ENCODE data around the gene RGS11. TPM values are rescaled to one million over a fixed set of nuclear protein-coding genes. Genes with fewer than 3 reads are reported as not detected.

RGS11 gene
- total RNA-seq, 4 donors from 2014 or later = 0.88 to 4.8 (median 2.6) TPM

DNA sequence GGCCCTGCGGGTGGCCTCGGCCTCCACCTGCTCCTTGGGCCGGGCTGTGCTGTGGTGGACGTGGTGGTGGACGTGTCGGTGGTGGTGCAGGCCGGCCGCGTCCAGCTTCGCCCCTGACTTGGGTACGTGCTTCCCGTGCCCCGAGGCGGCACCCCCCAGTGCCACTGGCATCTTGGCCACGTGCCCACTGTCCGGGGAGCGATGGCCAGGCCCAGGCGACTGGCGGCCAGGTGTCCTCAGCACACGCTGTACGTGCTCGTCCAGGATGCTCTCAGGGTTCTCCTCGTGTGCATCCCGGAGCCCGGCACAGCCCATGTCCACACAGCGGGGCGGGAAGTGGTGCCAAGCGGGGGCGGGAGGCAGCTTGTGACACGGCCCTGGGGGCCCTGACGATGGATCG, 22.1 kb upstream of the RGS11 start:
- Histone ChIP-seq H3K4me1 (no peaks in the 10 kb centered on the region), H3K36me3 (peaks cover 14 to 89% (median 19%) of the 10 kb centered on the region in 3 donors), H3K27ac (no peak overlapping the region), H3K9me3 (no peaks in the 10 kb centered on the region), H3K27me3 (no peaks in the 10 kb centered on the region), H3K4me3 (no peak overlapping the region)
- TF ChIP-seq POLR2A (IDR thresholded peaks at IDR 0.05) (no peak), CTCF (IDR thresholded peaks at IDR 0.05) (no peak)
- intact Hi-C loops (cut with DNase I) = no loop called here
- DNase-seq = no peak
- WGBS, 2 donors = 79 to 94% methylated on average over 3 to 18 of the region's 32 CpGs

DNA sequence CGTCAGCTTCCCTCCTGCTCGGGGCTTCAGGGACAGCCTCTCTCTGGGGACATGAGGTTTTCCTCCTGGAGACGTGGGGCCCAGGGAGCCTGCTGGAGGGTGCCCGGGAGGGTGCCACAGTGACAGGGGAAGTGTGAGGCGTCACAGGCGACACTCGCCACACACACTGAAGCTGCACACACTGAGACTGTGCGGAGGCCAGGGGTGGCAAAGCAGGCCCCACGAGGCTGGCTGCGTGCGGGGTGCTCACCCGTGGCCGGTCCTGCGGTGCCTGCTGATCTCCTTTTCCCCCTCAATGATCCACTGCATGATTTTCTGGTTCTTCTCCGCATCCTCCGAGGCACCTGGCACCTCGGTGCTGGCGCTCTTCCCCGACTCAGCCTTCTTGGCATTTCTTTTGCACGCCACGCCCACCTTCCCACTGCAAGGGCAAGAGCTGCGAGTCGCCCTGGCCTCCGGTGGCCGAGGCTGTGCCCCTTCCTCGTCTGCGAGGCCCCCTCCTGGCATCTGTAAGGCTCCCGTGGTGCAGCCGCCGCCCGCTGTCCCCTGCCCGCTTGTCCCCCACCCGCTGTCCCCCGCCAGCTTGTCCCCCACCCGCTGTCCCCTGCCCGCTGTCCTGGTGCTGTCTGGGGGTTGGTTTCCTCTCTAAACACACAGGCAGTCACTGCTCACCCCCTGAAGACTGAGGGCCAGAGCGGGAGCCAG, 21.2 kb upstream of the RGS11 start:
- intact Hi-C loops (cut with DNase I) = no loop called here
- Histone ChIP-seq H3K4me1 (no peaks in the 10 kb centered on the region), H3K36me3 (peaks cover 14 to 89% (median 19%) of the 10 kb centered on the region in 3 donors), H3K4me3 (no peak overlapping the region), H3K27me3 (no peaks in the 10 kb centered on the region), H3K9me3 (no peaks in the 10 kb centered on the region), H3K27ac (no peak overlapping the region)
- no peak for DNase-seq
- TF ChIP-seq CTCF (IDR thresholded peaks at IDR 0.05) (no peak), POLR2A (IDR thresholded peaks at IDR 0.05) (no peak)
- WGBS, 2 donors = 69 to 76% methylated on average over 19 to 27 of the region's 37 CpGs

DNA sequence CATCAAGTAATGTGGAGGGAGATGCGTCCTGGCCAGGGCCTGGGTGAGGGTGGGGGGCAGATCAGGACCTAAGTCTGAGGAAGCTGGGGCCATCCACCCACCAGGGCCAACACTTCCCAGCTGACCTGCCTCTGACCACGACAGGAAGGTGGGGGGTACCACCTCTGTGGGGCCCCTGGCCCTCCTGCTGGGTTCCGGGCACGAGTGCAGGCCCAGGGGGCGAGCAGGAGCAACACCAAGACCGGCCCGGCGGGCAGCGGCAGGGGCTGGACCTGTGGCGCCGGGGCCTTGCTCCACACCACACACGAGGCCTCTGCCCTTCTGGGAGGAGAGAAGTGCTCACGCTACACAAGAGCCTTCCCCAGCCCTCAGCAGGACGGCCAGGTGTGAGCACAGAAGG, 20.5 kb upstream of the RGS11 start:
- DNase-seq = no peak
- no peak for TF ChIP-seq POLR2A (IDR thresholded peaks at IDR 0.05)
- no peak for TF ChIP-seq CTCF (IDR thresholded peaks at IDR 0.05)
- H3K27ac ChIP-seq = no peak overlapping the region
- H3K9me3 ChIP-seq = no peaks in the 10 kb centered on the region
- no peaks in the 10 kb centered on the region for H3K4me1 ChIP-seq
- WGBS, 2 donors = 66% methylated on average over 2 of the region's 14 CpGs; no CpG with 5 or more reads in 1 of the 2 donors
- peaks cover 18 to 89% (median 19%) of the 10 kb centered on the region in 3 donors for H3K36me3 ChIP-seq
- H3K27me3 ChIP-seq = no peaks in the 10 kb centered on the region
- no peak overlapping the region for H3K4me3 ChIP-seq
- intact Hi-C loops (cut with DNase I) = no loop called here

DNA sequence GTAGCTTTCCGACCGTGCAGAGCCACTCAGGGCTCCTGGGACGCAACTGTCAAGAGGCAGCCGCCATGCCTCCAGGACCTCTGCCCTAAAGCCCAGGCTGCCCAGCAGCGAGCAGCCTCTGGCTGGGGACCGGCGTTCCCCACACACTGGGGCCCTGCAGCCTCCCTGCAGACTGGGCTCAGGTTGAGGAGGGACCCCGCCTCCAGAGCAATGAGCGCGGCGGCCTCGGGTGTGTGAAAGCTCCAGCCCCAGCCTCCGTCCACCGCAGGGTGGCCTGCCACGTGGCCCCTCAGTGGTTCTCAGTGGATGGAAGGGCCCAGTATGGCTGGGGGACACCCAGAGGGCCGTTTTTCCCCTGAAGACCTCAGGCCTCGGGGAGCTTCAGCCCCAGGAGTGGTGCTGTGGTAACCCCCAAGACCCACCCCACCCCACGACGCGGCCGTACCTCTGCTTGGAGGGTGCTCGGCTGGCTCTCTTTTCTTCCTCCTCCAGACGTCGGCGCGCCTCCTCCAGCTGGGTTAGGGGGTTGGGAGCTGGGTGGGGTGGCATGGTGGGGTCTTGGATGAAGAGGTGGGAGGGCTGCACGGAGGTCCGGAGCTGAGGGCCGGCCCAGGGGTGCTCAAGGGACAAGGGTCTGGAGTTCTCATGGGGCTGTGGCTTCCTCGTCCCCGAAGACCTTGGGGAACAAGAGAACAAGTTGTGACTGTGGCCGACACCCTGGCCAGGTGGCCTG, 17.5 kb upstream of the RGS11 start:
- Histone ChIP-seq H3K27me3 (no peaks in the 10 kb centered on the region), H3K9me3 (no peaks in the 10 kb centered on the region), H3K4me3 (no peak overlapping the region), H3K27ac (no peak overlapping the region), H3K4me1 (no peaks in the 10 kb centered on the region), H3K36me3 (peaks cover 25 to 92% (median 34%) of the 10 kb centered on the region in 3 donors)
- TF ChIP-seq CTCF (IDR thresholded peaks at IDR 0.05) (no peak), POLR2A (IDR thresholded peaks at IDR 0.05) (no peak)
- intact Hi-C loops (cut with DNase I) = no loop called here
- no peak for DNase-seq
- WGBS, 2 donors = 79 to 91% methylated on average over 5 to 7 of the region's 32 CpGs

DNA sequence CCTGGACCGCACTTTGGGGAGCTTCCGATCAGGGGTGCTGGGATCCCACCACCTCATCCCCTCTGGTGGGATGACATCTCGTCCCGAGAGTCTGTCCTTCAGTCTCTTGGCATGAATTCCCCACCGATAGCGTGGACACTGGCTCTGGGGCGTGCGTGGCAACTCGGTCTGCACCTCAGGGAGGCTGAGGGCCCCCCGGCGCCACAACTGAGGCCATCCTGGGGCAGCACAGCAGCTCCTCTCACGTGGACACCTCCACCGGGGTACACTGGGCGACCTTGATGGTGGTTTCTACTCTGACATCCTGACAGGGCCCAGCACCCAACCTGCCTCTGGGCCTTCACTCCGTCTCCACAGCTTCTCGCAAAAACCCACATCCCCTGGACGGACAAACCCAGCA, 15.8 kb upstream of the RGS11 start:
- no peaks in the 10 kb centered on the region for H3K4me1 ChIP-seq
- H3K4me3 ChIP-seq = no peak overlapping the region
- H3K36me3 ChIP-seq = peaks cover 14 to 92% (median 34%) of the 10 kb centered on the region in 3 donors
- WGBS, 2 donors = 89 to 100% methylated on average over 3 to 5 of the region's 17 CpGs
- intact Hi-C loops (cut with DNase I) = no loop called here
- H3K27me3 ChIP-seq = no peaks in the 10 kb centered on the region
- H3K9me3 ChIP-seq = no peaks in the 10 kb centered on the region
- TF ChIP-seq CTCF (IDR thresholded peaks at IDR 0.05) = no peak
- no peak for TF ChIP-seq POLR2A (IDR thresholded peaks at IDR 0.05)
- no peak for DNase-seq
- no peak overlapping the region for H3K27ac ChIP-seq

Data from esophagus squamous epithelium (tissue), 5 donors.